Stimulated activated CD8-positive, alpha-beta memory T cell treated with anti-CD3 and anti-CD28 coated beads, Interleukin-4, amount 100 ng/mL, for 24 hours (primary cell): ENCODE results near the gene TDRD15.
"Not testable (repeated sequence)": the region's sequence is repeated elsewhere in the genome, so short reads cannot be mapped to it uniquely, and the experiment has no call there.

ENCODE experiments used
- DNase-seq: peaks from one replicate; pipeline ENCODE4 v3.0.0-alpha.2; 2020; ENCODE audit warnings: low read depth

Gene TDRD15

GRCh38 chr2:21123473-21124393, at the start of gene TDRD15:
Gene TDRD15, plus strand, starts transcription at chr2:21123968. Its CDS starts 13,500 bp downstream, at chr2:21137468.
- DNase-seq = no peak

- no peak for DNase-seq
Observed at GRCh38 chr2:21078296-21078695, 45.5 kb upstream of the TDRD15 start.

- no peak for DNase-seq
Observed at GRCh38 chr2:21083482-21083881, 40.3 kb upstream of the TDRD15 start.

- DNase-seq = no peak
Observed at GRCh38 chr2:21084401-21084800, 39.4 kb upstream of the TDRD15 start.

- DNase-seq = no peak
Observed at GRCh38 chr2:21092308-21092869, 31.4 kb upstream of the TDRD15 start.

GRCh38 chr2:21095178-21095577, 28.6 kb upstream of the TDRD15 start:
- no peak for DNase-seq

- no peak for DNase-seq
Observed at GRCh38 chr2:21095714-21096113, 28.1 kb upstream of the TDRD15 start.

GRCh38 chr2:21096458-21096857, 27.3 kb upstream of the TDRD15 start:
- no peak for DNase-seq

- no peak for DNase-seq
Observed at GRCh38 chr2:21097331-21097730, 26.4 kb upstream of the TDRD15 start.

GRCh38 chr2:21098294-21098693, 25.5 kb upstream of the TDRD15 start:
- no peak for DNase-seq

GRCh38 chr2:21099281-21099907, 24.4 kb upstream of the TDRD15 start:
- DNase-seq = no peak

GRCh38 chr2:21101514-21102155, 22.1 kb upstream of the TDRD15 start:
- DNase-seq = not testable (repeated sequence)

- DNase-seq = no peak
Observed at GRCh38 chr2:21102356-21102755, 21.4 kb upstream of the TDRD15 start.

- DNase-seq = no peak
Observed at GRCh38 chr2:21103274-21103891, 20.4 kb upstream of the TDRD15 start.

GRCh38 chr2:21104030-21104660, 19.6 kb upstream of the TDRD15 start:
- no peak for DNase-seq

GRCh38 chr2:21111012-21111411, 12.8 kb upstream of the TDRD15 start:
- no peak for DNase-seq

- no peak for DNase-seq
Observed at GRCh38 chr2:21117688-21118087, 6.1 kb upstream of the TDRD15 start.

- no peak for DNase-seq
Observed at GRCh38 chr2:21118302-21118920, 5.4 kb upstream of the TDRD15 start.

- no peak for DNase-seq
Observed at GRCh38 chr2:21131861-21132260, 8.1 kb downstream of the TDRD15 start.

GRCh38 chr2:21135585-21135984, 11.8 kb downstream of the TDRD15 start:
- no peak for DNase-seq

- DNase-seq = no peak
Observed at GRCh38 chr2:21142149-21142548, 18.4 kb downstream of the TDRD15 start.
